GM18526 (cell line): ENCODE results near the gene ATF6B.

Experiments
- POLR2A ChIP-seq: IDR thresholded peaks from 3 replicates; pipeline ENCODE4 v1.6.1; 2011; ENCODE audit not compliant: insufficient read length; ENCODE audit errors: extremely low read depth

ATF6B gene

DNA sequence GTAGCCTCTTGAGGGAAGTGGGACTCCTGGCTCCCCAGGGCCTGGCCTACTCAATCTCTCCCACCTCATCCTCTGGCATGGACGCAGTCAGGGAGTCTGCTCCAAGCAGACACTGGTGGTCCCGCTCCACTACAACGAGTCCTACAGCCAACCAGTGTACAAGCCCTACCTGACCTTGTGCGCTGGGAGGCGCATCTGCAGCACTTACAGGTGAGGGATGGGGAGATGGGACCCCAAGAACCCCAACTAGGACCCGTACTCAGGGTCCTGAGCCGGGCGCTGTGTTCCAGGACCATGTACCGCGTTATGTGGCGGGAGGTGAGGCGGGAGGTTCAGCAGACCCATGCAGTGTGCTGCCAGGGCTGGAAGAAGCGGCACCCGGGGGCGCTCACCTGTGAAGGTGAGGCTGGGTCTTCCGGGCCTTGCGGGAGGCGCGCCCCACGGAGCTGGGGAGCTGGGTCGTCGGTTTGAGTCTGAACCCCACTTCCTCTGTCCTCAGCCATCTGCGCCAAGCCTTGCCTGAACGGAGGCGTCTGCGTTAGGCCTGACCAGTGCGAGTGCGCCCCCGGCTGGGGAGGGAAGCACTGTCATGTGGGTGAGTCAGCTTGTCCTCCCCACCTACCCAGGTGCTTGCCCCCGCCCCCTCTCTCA is 38.5 kb upstream of the ATF6B start:
- no peak for TF ChIP-seq POLR2A

DNA sequence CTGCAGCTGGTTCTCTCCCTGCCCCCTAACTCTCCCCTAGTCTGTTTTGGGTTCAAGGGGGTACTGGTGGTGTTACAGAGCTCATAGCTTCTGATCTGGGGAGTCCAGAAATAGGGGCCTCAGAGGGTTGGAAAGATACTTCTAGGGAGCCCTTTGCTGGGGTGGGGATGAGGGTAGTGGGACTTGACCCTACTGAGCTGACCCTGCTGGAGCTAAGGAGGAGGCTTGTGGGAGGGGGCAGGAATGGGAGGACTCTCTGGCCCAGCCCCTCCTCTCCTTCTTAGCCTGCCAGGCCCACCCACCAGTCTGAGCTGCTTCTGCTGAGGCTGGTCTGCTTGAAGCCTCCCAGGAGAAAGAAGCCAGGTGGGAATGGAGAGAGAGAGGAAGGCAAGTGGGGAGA is 36.2 kb upstream of the ATF6B start, which contains the start of gene EGFL8:
TSS of gene EGFL8 (plus strand) at position 301 of the 400 bp plus-strand sequence. CDS start 1,571 bp downstream, outside the sequence.
- no peak for TF ChIP-seq POLR2A

DNA sequence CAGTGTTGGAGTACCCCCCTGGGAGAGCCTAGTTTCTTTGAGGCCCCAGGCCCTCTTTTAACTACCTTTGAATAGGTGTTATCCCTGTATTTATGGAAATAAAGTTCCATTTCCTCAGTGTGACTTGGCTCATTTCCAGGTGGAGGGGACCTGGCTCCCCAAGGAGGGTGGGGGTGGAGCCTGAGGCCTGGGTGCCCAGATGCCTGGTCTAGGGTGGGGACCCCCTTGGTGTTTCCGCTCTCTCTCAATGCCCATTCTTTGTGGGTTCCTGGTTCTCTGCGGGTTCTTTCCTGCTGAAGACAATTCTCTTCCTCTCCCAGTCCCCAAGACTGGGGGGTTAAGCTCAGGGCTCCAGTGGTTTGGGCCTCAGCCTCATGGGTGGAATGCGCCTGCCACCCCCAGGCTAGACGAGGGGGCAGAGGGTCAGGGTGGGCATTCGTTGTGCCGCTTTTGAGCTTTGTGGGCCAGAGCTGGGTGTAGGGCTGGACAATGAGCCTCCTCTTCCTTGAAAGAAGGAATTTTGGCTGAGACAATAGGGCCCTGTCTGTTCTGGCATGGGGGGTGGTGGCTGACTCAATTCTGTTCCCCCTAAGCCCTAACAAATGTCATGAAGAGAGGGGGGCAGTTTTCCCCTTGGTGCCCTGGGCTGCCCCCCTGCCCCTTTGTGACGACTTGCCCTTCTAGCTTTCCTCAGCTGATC is 35.7 kb upstream of the ATF6B start:
- no peak for TF ChIP-seq POLR2A

DNA sequence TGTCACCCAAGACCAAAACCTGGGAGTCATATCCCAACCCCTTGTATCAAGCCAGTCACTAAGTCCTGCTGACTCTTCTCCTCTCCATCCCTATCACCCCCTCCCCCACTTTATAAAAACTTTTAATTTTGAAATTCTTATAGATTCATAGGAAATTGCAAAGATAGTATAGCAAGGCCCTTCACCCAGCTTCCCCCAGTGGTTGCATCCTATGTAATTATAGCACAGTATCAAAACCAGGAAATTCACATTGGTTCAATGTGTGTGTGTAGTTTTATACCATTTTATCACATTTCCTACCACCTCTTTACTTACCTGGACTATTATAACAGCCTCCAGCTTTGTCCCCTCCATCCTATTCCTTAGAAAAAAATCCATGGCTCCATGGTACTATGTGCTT is 30.0 kb upstream of the ATF6B start:
- TF ChIP-seq POLR2A = no peak

DNA sequence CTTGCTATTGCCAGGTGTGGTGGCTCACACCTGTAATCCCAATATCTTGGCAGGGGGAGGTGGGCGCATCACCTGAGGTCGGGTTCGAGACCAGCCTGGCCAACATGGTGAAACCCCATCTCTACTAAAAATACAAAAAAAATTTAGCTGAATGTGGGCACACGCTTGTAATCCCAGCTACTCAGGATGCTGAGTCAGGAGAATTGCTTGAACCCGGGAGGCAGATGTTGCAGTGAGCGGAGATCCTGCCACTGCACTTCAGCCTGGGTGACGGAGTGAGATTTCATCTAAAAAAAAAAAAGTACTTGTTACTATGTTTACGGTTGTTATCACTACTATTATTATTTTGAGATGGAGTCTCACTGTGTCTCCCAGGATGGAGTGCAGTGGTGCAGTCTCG is 28.8 kb upstream of the ATF6B start:
- no peak for TF ChIP-seq POLR2A

DNA sequence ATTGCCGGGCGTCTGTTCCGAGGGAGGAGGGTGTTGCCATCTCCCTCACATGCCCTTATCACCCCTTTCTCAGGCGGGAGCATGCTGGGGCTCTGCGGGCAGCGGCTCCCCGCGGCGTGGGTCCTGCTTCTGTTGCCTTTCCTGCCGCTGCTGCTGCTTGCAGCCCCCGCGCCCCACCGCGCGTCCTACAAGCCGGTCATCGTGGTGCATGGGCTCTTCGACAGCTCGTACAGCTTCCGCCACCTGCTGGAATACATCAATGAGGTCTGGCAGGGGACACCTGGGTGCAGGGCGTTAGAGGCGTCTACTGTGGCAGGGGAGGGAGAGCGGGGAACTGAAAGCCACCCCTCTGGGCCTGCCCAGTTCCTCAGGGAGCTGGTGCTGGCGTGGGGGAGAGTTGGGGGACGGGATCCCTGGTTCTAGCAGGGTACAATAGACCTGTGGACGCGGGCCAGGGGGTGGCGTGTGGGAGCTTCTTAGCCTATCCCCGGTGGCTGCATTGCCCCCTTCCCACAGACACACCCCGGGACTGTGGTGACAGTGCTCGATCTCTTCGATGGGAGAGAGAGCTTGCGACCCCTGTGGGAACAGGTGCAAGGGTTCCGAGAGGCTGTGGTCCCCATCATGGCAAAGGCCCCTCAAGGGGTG is 26.6 kb upstream of the ATF6B start:
- TF ChIP-seq POLR2A = no peak

DNA sequence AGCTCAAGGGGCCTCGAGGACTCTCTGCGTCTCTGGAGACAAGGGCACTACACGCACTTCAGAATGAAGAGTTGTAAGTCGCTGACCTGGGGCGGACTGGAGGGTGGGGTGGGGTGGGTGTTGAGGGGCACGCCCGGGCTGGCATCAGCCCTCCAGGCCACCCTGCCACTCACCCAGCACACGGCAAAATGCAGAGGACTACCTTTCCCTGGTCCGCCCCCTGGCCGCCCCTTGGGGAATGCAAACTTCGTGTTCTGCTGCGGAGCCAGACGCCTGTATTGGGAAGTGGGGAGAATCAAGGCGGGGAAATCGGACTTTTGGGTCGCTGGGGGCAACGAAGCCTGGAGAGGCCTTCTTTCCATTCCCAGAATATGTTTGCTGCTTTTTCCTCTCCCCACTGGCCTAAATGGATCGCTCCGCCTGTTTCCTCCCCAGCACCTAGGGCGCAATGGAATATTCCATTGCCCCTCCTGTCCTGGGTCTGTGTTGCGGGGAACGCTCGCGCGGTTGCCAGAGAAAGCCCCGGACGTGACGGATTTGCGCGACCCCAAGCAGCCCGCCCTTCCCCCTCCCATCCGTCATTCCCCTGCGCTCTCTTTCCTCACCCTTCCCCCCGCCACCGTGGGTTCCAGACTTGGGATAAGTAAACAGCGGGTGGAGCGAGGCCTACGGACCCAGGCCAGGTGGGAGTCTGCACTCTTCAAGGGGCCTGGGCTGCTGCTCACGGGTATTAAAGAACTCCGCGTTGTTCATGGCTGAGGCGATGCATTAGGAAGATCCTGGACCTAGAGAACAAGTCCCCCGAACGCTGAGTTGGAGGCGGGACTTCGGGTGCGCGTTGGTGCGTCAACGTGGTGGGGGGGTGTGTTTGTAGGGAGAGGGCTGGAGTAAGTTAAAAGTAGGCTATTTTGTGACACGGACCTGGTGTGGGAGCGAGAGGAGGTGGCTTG is 25.8 kb upstream of the ATF6B start, which contains the start of gene PPT2:
TSS of gene PPT2 (plus strand) at position 578 of the 950 bp plus-strand sequence. CDS start 454 bp downstream, outside the sequence.
- no peak for TF ChIP-seq POLR2A

DNA sequence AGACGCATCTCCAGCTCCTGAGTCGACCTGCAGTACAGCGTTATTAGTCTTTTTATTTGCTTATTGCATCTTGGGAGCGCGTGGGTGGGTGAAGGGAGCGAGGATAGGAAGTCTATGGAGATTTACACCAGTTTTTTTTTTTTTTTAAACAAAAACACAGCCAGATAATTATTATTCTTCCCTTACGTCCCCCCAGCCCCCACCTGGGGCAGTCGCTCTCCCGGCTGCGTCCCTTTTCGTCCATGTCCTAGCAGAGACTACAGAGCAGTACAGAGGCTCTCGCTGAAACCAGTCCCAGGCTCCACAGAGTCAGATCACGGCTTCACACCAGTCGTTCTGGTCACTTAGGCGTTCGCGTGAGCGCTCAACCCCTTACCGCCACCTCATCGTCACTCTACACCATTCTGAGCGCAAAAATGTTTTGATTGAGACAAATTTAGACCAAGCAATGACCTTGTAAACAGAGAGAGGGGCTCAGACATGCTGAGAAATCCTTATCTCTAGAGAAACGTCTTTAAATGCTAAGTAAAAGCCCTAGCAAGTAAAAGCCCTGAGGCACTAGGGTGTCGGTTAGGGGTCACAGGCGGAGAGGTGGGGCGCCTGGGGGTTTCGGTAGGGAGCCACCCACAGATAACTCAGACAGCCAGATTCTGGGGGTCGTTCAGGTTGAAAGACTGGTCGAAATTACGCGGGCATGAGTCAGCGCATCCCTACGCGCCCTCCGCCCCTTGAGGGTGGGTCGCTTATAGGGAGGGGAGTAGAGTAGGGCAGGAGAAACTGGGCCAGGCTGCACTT is 24.9 kb upstream of the ATF6B start:
- TF ChIP-seq POLR2A = no peak

DNA sequence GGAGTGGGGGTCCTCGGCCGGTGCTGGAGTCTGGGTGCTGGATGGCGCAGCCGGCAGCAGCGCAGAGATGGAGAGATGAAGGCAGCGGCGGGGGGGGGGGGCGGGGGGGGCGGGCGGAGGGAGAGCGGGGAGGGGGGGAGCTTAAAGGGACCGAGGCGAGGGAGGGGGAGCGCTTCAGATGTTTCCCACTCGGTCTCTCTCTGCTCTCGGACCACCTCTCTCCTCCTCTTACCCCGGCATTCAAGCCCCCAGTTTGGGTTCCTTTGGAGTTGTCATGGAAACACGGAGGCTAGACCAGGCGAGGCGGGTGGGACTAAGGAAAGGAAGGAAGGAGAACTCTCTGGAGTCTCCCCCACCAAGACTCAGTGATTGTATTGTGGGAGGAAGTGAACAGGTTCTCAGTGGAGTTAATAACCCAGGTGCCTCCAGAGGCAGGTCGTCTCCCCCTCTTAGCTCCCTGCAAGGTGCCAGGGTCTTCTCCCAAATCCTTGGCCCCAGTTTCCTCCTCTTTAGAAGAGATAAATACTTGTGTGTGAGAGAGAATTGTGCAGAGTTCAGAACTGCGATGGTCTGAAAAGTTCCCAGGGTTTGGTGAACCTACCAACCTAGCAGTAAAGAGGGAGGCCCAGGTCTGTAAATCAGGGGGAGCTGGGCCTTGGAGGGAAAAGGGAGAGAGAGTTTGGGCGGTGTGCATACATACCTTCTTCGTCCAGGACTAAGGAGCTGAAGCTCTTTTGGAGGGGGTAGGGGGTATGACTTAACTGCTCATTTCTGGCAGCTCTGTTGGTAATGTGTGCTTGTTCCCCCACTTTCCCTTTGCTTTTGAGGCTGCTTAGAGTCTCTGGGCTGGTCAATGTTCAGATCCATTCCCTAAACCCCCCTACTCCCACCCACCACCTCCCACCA is 24.1 kb upstream of the ATF6B start, which contains the start of gene PRRT1:
TSS of gene PRRT1 (minus strand) at position 77 of the 906 bp plus-strand sequence. CDS start 112 bp downstream, outside the sequence.
- TF ChIP-seq POLR2A = no peak

DNA sequence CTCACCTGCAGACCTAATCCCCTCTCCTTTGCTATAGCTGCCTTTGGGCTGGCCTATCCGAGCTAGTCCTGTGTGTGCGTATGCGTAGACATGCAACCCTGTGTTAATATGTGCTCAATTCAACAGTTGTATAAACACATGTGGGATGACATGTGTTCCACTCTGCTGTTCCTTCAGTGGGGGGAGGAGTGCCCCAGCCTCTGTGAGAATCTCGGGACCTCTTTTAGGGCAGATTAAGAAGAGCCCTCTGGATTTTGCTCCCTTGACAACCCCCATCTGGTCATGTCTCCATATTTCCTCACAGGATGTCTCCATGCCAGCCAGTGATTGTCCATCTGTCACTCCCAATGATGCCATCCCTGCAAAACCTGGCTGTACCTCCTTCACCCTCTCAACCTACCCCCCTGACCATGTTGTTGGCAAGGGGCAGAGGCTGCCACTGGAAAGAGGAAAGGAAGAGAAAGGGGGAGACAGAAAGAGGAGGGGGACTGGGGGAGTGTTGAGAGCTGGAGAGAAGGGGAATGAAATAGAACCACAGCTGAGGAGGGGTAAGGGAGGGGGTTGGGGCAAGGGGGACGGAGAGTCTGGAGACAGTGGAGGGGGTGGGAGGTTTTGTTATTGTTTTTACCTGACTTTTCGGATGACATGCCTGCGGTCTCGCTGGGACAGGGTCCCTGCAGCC is 23.3 kb upstream of the ATF6B start:
- no peak for TF ChIP-seq POLR2A

DNA sequence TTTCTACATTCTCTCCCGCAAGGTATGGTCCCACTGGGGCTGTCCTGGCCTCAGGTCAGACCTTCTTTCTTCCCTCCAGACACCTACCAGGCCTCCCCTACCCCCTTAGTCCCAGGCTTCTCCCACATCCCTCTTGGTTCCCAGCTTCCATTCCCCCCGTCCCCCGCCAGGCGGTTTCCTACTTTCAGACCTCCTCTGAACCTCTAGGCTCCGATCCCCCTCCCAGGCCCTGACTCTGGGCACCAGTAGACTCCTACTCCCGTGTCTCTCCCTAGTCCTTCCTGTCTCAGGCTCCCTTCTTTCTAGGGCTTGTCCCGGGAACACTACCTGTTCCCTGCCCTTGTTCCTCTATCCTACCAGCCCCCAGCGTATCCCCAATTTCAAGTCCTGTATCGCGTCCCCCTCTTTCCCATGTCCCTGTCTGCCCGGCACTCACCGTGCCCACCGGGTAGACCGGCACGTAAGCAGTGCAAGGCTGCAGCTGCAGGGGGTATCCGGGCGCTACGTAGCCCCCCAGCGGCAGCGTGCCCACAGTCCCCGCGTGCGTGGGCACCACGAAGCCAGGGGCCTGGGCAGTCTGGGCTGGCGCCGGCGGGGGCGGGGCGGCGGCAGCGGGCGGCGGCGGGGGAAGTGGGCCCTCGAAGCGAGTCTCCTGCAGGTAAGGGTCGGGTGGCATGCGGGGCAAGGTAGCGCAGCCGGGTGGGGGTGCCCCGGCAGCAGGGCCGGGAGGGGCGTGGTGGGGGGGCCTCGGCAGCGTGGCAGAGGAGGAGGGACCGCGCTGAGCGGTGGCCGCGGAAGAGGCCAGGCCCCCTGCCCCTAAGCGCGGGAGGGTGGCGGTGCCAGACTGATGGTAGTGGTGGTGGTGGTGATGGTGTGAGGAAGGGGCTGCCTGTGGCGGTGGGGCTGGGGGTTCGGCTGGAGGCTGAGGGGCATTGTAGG is 22.2 kb upstream of the ATF6B start:
- no peak for TF ChIP-seq POLR2A
